H1 (cell line): ENCODE data around the gene KLF9. TPM values are rescaled to one million over a fixed set of nuclear protein-coding genes. Genes with fewer than 3 reads are reported as not detected.

Experiments used
- CTCF ChIA-PET: fragments of 300-600 bp; sonication (Branson Sonifier 250); formaldehyde crosslinking; loops from one replicate; lab custom pipeline; 2021; ENCODE audit not compliant: partially characterized antibody; lab: Charles Lee
- POLR2A ChIA-PET: fragments of 300-600 bp; sonication (Branson Sonifier 250); formaldehyde crosslinking; loops from one replicate; lab custom pipeline; 2021; ENCODE audit warnings: inconsistent platforms; ENCODE audit not compliant: partially characterized antibody; lab: Charles Lee
- DNase-seq, 2 experiments: peaks; one replicate each; pipeline versions ENCODE4 v3.0.0 to v3.0.0-alpha.2; 2010 to 2022; ENCODE audit warnings: low spot score in 2 of 2, low read depth in 1 of 2, mixed read lengths in 1 of 2
- FAIRE-seq: peaks from 2 replicates; lab custom pipeline; 2011; peaks lifted over from hg19 to GRCh38; lab: Jason Lieb, UNC
- H2AFZ ChIP-seq: 2 replicates; pipeline ENCODE4 v1.8.1; 2012; ENCODE audit warnings: low read length, inconsistent platforms
- H2AK5ac ChIP-seq: 2 replicates; pipeline ENCODE4 v1.6.1; 2013; ENCODE audit warnings: low read depth, low read length
- H2BK120ac ChIP-seq: replicated peaks from 2 replicates; pipeline ENCODE3; 2013; ENCODE audit warnings: low read depth, low read length, inconsistent platforms
- H2BK12ac ChIP-seq: 2 replicates; pipeline ENCODE4 v1.6.1; 2013; ENCODE audit warnings: low read depth, low read length
- H2BK15ac ChIP-seq: 2 replicates; pipeline ENCODE4 v1.6.1; 2013; ENCODE audit warnings: low read length
- H2BK20ac ChIP-seq: 2 replicates; pipeline ENCODE4 v1.6.1; 2013; ENCODE audit warnings: low read length
- H2BK5ac ChIP-seq: 2 replicates; pipeline ENCODE4 v1.6.1; 2013; ENCODE audit warnings: low read depth, low read length
- H3K14ac ChIP-seq: 2 replicates; pipeline ENCODE4 v1.6.1; 2013; ENCODE audit warnings: inconsistent platforms; ENCODE audit not compliant: insufficient read length
- H3K18ac ChIP-seq: 2 replicates; pipeline ENCODE4 v1.6.1; 2013; ENCODE audit warnings: low read length; ENCODE audit errors: extremely low read depth
- H3K23ac ChIP-seq: 2 replicates; pipeline ENCODE4 v1.6.1; 2013; ENCODE audit warnings: inconsistent platforms; ENCODE audit not compliant: insufficient read length
- H3K23me2 ChIP-seq: 2 replicates; pipeline ENCODE4 v1.6.1; 2013; ENCODE audit warnings: low read depth, low read length
- H3K27ac ChIP-seq: 2 replicates; pipeline ENCODE4 v1.6.1; 2011; ENCODE audit warnings: low read depth, low read length, inconsistent platforms
- H3K27me3 ChIP-seq, 4 experiments: replicated peaks in 1 of 4; 1 replicate in 1 of 4; 2 replicates in 3 of 4; pipeline versions ENCODE4 v1.6.1 to v1.8.1; 2011 to 2013; ENCODE audit warnings: low read length in 3 of 4, mild to moderate bottlenecking in 3 of 4, inconsistent platforms in 2 of 4, mixed read lengths in 2 of 4, moderate library complexity in 1 of 4; ENCODE audit not compliant: control insufficient read depth in 3 of 4, insufficient read depth in 3 of 4; ENCODE audit errors: extremely low read depth in 1 of 4
- H3K36me3 ChIP-seq, 4 experiments: 2 replicates each; pipeline versions ENCODE4 v1.6.1 to v1.8.1; 2011 to 2013; ENCODE audit warnings: mild to moderate bottlenecking in 4 of 4, low read length in 3 of 4, moderate library complexity in 2 of 4, control low read depth in 1 of 4, inconsistent platforms in 1 of 4; ENCODE audit not compliant: insufficient read depth in 4 of 4, control insufficient read depth in 2 of 4
- H3K4ac ChIP-seq: replicated peaks from 2 replicates; pipeline ENCODE3; 2013; ENCODE audit warnings: low read length, low read depth, mixed read lengths, inconsistent platforms; ENCODE audit not compliant: insufficient read length
- H3K4me1 ChIP-seq, 4 experiments: replicated peaks in 1 of 4; 1 replicate in 1 of 4; 2 replicates in 3 of 4; pipeline versions ENCODE4 v1.6.1 to v1.8.1; 2011 to 2013; ENCODE audit warnings: low read length in 3 of 4, inconsistent platforms in 2 of 4, mixed read lengths in 1 of 4; ENCODE audit not compliant: insufficient read depth in 4 of 4, control insufficient read depth in 3 of 4
- H3K4me2 ChIP-seq, 2 experiments: 2 replicates each; pipeline versions ENCODE4 v1.6.1 to v1.8.1; 2011 to 2013; ENCODE audit warnings: low read depth in 2 of 2, low read length in 2 of 2, control low read depth in 1 of 2, inconsistent platforms in 1 of 2, mild to moderate bottlenecking in 1 of 2; ENCODE audit not compliant: insufficient read depth in 1 of 2
- H3K4me3 ChIP-seq, 4 experiments: fragments of 200-600, 300-600 bp in 1 of 4; sonication (generic), shearing (Covaris generic), sonication (Bioruptor Twin) in 1 of 4; 2 replicates each; pipeline versions ENCODE4 v1.5.1 to v1.8.1; 2011 to 2016; ENCODE audit warnings: low read length in 4 of 4, low read depth in 3 of 4, control low read depth in 2 of 4, inconsistent platforms in 2 of 4, mild to moderate bottlenecking in 2 of 4, mixed read lengths in 1 of 4, moderate library complexity in 1 of 4; ENCODE audit not compliant: insufficient read depth in 2 of 4; ENCODE audit errors: extremely low read depth in 1 of 4
- H3K56ac ChIP-seq: replicated peaks from 2 replicates; pipeline ENCODE3; 2013; ENCODE audit warnings: low read depth, mild to moderate bottlenecking, mixed read lengths, low read length, inconsistent platforms; ENCODE audit not compliant: insufficient read length
- H3K79me1 ChIP-seq: 2 replicates; pipeline ENCODE4 v1.6.1; 2013; ENCODE audit warnings: low read depth, low read length, control low read depth
- H3K79me2 ChIP-seq, 2 experiments: 2 replicates each; pipeline versions ENCODE4 v1.6.1 to v1.8.1; 2012 to 2013; ENCODE audit warnings: low read length in 2 of 2, mild to moderate bottlenecking in 2 of 2, inconsistent platforms in 1 of 2; ENCODE audit not compliant: insufficient read depth in 2 of 2, control insufficient read depth in 1 of 2
- H3K9ac ChIP-seq, 4 experiments: replicated peaks in 1 of 4; 1 replicate in 1 of 4; 2 replicates in 3 of 4; pipeline versions ENCODE4 v1.6.1 to v1.8.1; 2011 to 2013; ENCODE audit warnings: low read depth in 3 of 4, low read length in 3 of 4, control low read depth in 2 of 4, mild to moderate bottlenecking in 2 of 4, moderate library complexity in 2 of 4, inconsistent platforms in 1 of 4; ENCODE audit errors: extremely low read depth in 1 of 4
- H3K9me3 ChIP-seq, 2 experiments: 2 replicates each; pipeline versions ENCODE4 v1.6.1 to v1.8.1; 2012 to 2013; ENCODE audit warnings: mild to moderate bottlenecking in 2 of 2, moderate library complexity in 2 of 2, control low read depth in 1 of 2, inconsistent platforms in 1 of 2, low read depth in 1 of 2, low read length in 1 of 2, mixed read lengths in 1 of 2; ENCODE audit not compliant: insufficient read depth in 2 of 2
- H4K20me1 ChIP-seq, 2 experiments: replicated peaks in 1 of 2; 2 replicates each; pipeline versions ENCODE3 to v1.8.1; 2011 to 2013; ENCODE audit warnings: inconsistent platforms in 2 of 2, low read length in 2 of 2, mild to moderate bottlenecking in 1 of 2; ENCODE audit not compliant: insufficient read depth in 2 of 2, control insufficient read depth in 1 of 2
- H4K5ac ChIP-seq: 2 replicates; pipeline ENCODE4 v1.6.1; 2013; ENCODE audit warnings: low read length, low read depth, mixed read lengths, inconsistent platforms; ENCODE audit not compliant: insufficient read length
- H4K8ac ChIP-seq: 2 replicates; pipeline ENCODE4 v1.8.0; 2013; ENCODE audit warnings: mild to moderate bottlenecking, moderate library complexity, low read length, inconsistent platforms; ENCODE audit not compliant: insufficient read depth; ENCODE audit errors: extremely low read depth
- H4K91ac ChIP-seq: replicated peaks from 2 replicates; pipeline ENCODE3; 2013; ENCODE audit warnings: low read length, mixed read lengths, inconsistent platforms; ENCODE audit not compliant: insufficient read length
- BCL11A ChIP-seq, 2 experiments: IDR thresholded peaks; one replicate each; pipeline ENCODE4 v1.6.1; 2011; ENCODE audit warnings: low read depth in 2 of 2, low read length in 2 of 2, mild to moderate bottlenecking in 2 of 2
- EZH2 ChIP-seq: fragments of 200-600 bp; sonication (generic); IDR thresholded peaks from 2 replicates; pipeline ENCODE4 v1.7.1; 2012; ENCODE audit warnings: low read depth, mild to moderate bottlenecking, moderate library complexity, low read length, inconsistent platforms; ENCODE audit not compliant: severe bottlenecking
- KDM4A ChIP-seq: IDR thresholded peaks from one replicate; pipeline ENCODE4 v1.7.1; 2012; ENCODE audit warnings: low read depth, mild to moderate bottlenecking, moderate library complexity, low read length, inconsistent platforms; ENCODE audit not compliant: severe bottlenecking
- SP1 ChIP-seq: IDR thresholded peaks from 2 replicates; pipeline ENCODE4 v1.6.1; 2011; ENCODE audit warnings: low read depth, low read length
- SUZ12 ChIP-seq: fragments of 200-600 bp; sonication (generic); IDR thresholded peaks from 2 replicates; pipeline ENCODE4 v1.6.1; 2012; ENCODE audit warnings: mild to moderate bottlenecking, inconsistent platforms, low read length, moderate library complexity, mixed read lengths
- TCF12 ChIP-seq: IDR thresholded peaks from 2 replicates; pipeline ENCODE4 v1.6.1; 2011; ENCODE audit warnings: low read depth, mild to moderate bottlenecking, low read length
- WGBS, 2 experiments: shearing (Covaris generic) in 1 of 2; methylation state at CpG; one replicate each; pipeline versions ENCODE4 v1.1.6 to v1.1.7; 2013 to 2015; ENCODE audit warnings: low lambda C conversion rate in 2 of 2, mixed read lengths in 2 of 2, inconsistent platforms in 1 of 2, low coverage in 1 of 2, missing lambda C conversion rate in 1 of 2; ENCODE audit not compliant: insufficient replicate concordance in 2 of 2, insufficient coverage in 1 of 2, insufficient read length in 1 of 2; ENCODE audit errors: extremely low coverage in 1 of 2, missing lambda C conversion rate in 1 of 2; 5-methylcytosine and 5-hydroxymethylcytosine counted together
- polyA plus RNA-seq, 7 experiments: library from polyadenylated mRNA; depleted of rRNA in 3 of 7; stranded (reverse) in 5 of 7; unstranded in 2 of 7; fragments of >200 nt in 5 of 7; fragments of 200-250 nt in 2 of 7; gene quantifications; 1 replicate in 5 of 7; 2 replicates in 1 of 7; 4 replicates in 1 of 7; pipeline versions ENCODE4 v1.2.1 to v1.2.3, GENCODE V29; 2011 to 2013; ENCODE audit warnings: missing spikeins in 2 of 7, mixed read lengths in 2 of 7
- total RNA-seq: library from RNA; stranded (reverse); fragmentation: NEBNext Ultra II Directional; extraction: Animal tissue kit (Norgen Biotek cat#: 25700); gene quantifications from 2 replicates; pipeline ENCODE4 v1.2.1, GENCODE V29; 2021
- TF ChIP-seq, protein P1 (sequence below): IDR thresholded peaks from 2 replicates; pipeline ENCODE4 v1.6.1; 2012; ENCODE audit warnings: inconsistent platforms

KLF9 gene
- total and polyA plus RNA-seq, 2 of the 8 experiments (the other 6 are each of a cell fraction or from before 2014, with no cell fraction given): 0.47 to 0.82 TPM

DNA sequence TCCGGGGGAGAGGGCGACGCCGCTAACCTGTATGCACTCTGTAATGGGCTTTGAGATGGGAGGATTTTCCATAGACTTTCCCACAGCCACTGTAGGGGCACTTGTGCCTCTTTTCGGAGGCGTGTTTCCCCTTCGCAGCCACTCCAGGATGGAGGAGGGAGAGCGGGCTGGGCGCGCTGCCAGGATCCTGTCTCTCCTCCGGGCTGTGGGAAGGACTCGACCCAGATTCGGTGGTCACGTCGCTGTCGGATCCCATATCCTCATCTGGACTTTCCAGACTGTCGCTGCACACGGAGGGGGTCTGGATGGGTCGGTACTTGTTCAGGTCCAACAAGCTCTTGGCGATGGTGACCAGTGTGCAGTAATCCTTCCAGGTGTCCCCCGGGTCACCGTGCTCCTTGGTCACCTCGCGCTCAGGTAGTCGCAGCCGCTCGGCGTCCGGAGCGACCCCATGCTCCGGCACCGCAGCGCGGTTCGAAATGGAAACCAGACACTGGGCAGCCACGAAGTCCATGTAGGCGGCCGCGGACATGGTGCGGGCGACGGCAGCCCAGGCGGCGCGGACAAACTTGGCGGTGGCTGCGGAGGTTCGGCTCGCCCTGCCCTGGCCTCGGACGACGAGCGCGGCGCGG, 1.5 kb downstream of the KLF9 start:
- DNase-seq (peak in 1 of 2 experiments; percentile 59), FAIRE-seq (no peak)
- 1% methylated on average over 56 of the region's 56 CpGs; no CpG with 5 or more reads in 1 of the 2 experiments for WGBS, 2 experiments
- peak overlapping the region; percentile 4; the same call in 1 of the 2 replicates for H3K18ac ChIP-seq
- peaks cover 9 to 36% (median 31%) of the 10 kb centered on the region in 4 experiments for H3K27me3 ChIP-seq
- no peak overlapping the region for H2AK5ac ChIP-seq
- H3K79me1 ChIP-seq: no peaks in the 10 kb centered on the region
- H3K4me1 ChIP-seq: peaks cover 4 to 11% (median 5%) of the 10 kb centered on the region in 4 experiments
- no peaks in the 10 kb centered on the region for H3K36me3 ChIP-seq
- peak overlapping the region; percentile 99 for H3K4me2 ChIP-seq
- no peak overlapping the region for H4K5ac ChIP-seq
- H2BK5ac ChIP-seq: no peak overlapping the region
- peak overlapping the region; percentile 63; the same call in 1 of the 2 replicates for H4K8ac ChIP-seq
- peak overlapping the region; percentile 42 to 70 (median 62) for H3K4me3 ChIP-seq
- H3K9me3 ChIP-seq: no peaks in the 10 kb centered on the region
- H3K56ac ChIP-seq: peak overlapping the region; percentile 47
- peak overlapping the region; percentile 96 for H2AFZ ChIP-seq
- no peak overlapping the region for H2BK15ac ChIP-seq
- H4K20me1 ChIP-seq: no peaks in the 10 kb centered on the region
- peaks cover 13% of the 10 kb centered on the region for H3K23me2 ChIP-seq
- no peak overlapping the region for H2BK20ac ChIP-seq
- no peak overlapping the region for H3K9ac ChIP-seq
- no peak overlapping the region for H3K14ac ChIP-seq
- H3K23ac ChIP-seq: no peak overlapping the region
- H2BK120ac ChIP-seq: no peak overlapping the region
- H3K27ac ChIP-seq: no peak overlapping the region
- POLR2A ChIA-PET: no interaction called here
- no peak overlapping the region for H2BK12ac ChIP-seq
- H3K4ac ChIP-seq: no peak overlapping the region
- CTCF ChIA-PET: no interaction called here
- no peak overlapping the region for H4K91ac ChIP-seq
- H3K79me2 ChIP-seq: no peaks in the 10 kb centered on the region
- TF ChIP-seq KDM4A (peak; percentile 82), BCL11A (IDR thresholded peaks at IDR 0.05; ENCODE audit: low read depth in 2 of 2, low read length in 2 of 2) (no peak), TCF12 (no peak), EZH2 (peak; percentile 83), SP1 (no peak), SUZ12 (peak; percentile 93; the same call in 1 of the 2 replicates)
- TF ChIP-seq, protein P1, sequence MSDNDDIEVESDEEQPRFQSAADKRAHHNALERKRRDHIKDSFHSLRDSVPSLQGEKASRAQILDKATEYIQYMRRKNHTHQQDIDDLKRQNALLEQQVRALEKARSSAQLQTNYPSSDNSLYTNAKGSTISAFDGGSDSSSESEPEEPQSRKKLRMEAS: peak; percentile 59; the same call in 1 of the 2 replicates
